Upper lobe of left lung (tissue), 4 donors: ENCODE results near the gene KLKB1.

Source experiments
- EP300 ChIP-seq, 4 donors: sonication (generic); formaldehyde crosslinking; IDR thresholded peaks; one replicate each; pipeline ENCODE4 v1.5.1; 2017; ENCODE audit warnings: antibody characterized with exemption in 4 of 4, control low read depth in 2 of 4
- POLR2A ChIP-seq, 4 donors: fragments of 450-650 bp; IDR thresholded peaks; one replicate each; pipeline ENCODE4 v1.5.1; 2016 to 2017; ENCODE audit warnings: antibody characterized with exemption in 4 of 4, mild to moderate bottlenecking in 2 of 4
- POLR2AphosphoS5 ChIP-seq, 2 donors: sonication (generic); formaldehyde crosslinking; IDR thresholded peaks; one replicate each; pipeline ENCODE4 v1.5.1; 2017; ENCODE audit warnings: antibody characterized with exemption in 2 of 2
- TF ChIP-seq, protein P1 (sequence below), 6 experiments: fragments of 450-650 bp in 4 of 6; fragments of 200-600 bp in 2 of 6; sonication (generic) in 2 of 6; IDR thresholded peaks; one replicate each; pipeline ENCODE4 v1.5.1; 2016 to 2019; ENCODE audit warnings: antibody characterized with exemption in 6 of 6

DNA sequence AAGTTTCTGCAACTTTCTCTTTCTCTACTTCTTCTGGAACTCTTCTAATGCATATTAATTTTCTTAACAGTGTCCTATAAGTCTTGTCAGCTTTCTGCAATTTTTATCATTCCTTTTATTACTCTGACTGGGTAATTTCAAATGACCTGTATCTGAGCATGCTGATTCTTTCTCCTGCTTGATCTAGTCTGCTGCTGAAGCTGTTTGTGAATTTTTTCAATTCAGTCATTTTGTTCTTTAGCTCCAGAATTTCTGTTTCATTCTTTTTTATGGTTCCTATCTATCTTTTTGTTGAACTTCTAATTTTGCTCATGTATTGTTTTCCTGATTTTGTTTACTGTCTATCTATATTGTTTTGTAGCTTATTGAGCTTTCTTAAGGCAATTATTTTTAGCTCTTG is 1.5 kb upstream of the KLKB1 start:
- TF ChIP-seq POLR2A (IDR thresholded peaks at IDR 0.05) (no peak), EP300 (IDR thresholded peaks at IDR 0.05) (no peak), POLR2AphosphoS5 (IDR thresholded peaks at IDR 0.05) (no peak)
- TF ChIP-seq, protein P1, sequence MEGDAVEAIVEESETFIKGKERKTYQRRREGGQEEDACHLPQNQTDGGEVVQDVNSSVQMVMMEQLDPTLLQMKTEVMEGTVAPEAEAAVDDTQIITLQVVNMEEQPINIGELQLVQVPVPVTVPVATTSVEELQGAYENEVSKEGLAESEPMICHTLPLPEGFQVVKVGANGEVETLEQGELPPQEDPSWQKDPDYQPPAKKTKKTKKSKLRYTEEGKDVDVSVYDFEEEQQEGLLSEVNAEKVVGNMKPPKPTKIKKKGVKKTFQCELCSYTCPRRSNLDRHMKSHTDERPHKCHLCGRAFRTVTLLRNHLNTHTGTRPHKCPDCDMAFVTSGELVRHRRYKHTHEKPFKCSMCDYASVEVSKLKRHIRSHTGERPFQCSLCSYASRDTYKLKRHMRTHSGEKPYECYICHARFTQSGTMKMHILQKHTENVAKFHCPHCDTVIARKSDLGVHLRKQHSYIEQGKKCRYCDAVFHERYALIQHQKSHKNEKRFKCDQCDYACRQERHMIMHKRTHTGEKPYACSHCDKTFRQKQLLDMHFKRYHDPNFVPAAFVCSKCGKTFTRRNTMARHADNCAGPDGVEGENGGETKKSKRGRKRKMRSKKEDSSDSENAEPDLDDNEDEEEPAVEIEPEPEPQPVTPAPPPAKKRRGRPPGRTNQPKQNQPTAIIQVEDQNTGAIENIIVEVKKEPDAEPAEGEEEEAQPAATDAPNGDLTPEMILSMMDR (IDR thresholded peaks at IDR 0.05), result no peak
